ENCODE data around the gene MINDY4.

MINDY4 gene

GRCh38 chr7:30932562-30932961 is 161.3 kb downstream of the MINDY4 start:
- no peak overlapping the region for H3K4me3 ChIP-seq (ENCODE audit: low read length)
- H3K9me3 ChIP-seq (ENCODE audit: control insufficient read depth, low read length): no peaks in the 10 kb centered on the region
- H3K36me3 ChIP-seq (ENCODE audit: control insufficient read depth, insufficient read depth, low read length): no peaks in the 10 kb centered on the region
- no peaks in the 10 kb centered on the region for H3K4me1 ChIP-seq (ENCODE audit: control insufficient read depth, insufficient read depth, low read length)
- no peaks in the 10 kb centered on the region for H3K27me3 ChIP-seq (ENCODE audit: control insufficient read depth, insufficient read depth, low read length)
- H3K9ac ChIP-seq (ENCODE audit: low read length): no peak overlapping the region

- peaks cover 1% of the 10 kb centered on the region for H3K4me1 ChIP-seq (ENCODE audit: control insufficient read depth, insufficient read depth, low read length)
- no peaks in the 10 kb centered on the region for H3K36me3 ChIP-seq (ENCODE audit: control insufficient read depth, insufficient read depth, low read length)
- H3K27me3 ChIP-seq (ENCODE audit: control insufficient read depth, insufficient read depth, low read length): peaks cover 1% of the 10 kb centered on the region
- no peaks in the 10 kb centered on the region for H3K9me3 ChIP-seq (ENCODE audit: control insufficient read depth, low read length)
- no peak overlapping the region for H3K4me3 ChIP-seq (ENCODE audit: low read length)
- no peak overlapping the region for H3K9ac ChIP-seq (ENCODE audit: low read length)
Measured at GRCh38 chr7:30933124-30933974, 162.1 kb downstream of the MINDY4 start.

GRCh38 chr7:30934225-30934624 is 163.0 kb downstream of the MINDY4 start:
- Histone ChIP-seq H3K36me3 (ENCODE audit: control insufficient read depth, insufficient read depth, low read length) (no peaks in the 10 kb centered on the region), H3K4me3 (ENCODE audit: low read length) (no peak overlapping the region), H3K4me1 (ENCODE audit: control insufficient read depth, insufficient read depth, low read length) (peaks cover 5% of the 10 kb centered on the region), H3K9me3 (ENCODE audit: control insufficient read depth, low read length) (no peaks in the 10 kb centered on the region), H3K9ac (ENCODE audit: low read length) (no peak overlapping the region), H3K27me3 (ENCODE audit: control insufficient read depth, insufficient read depth, low read length) (peaks cover 2% of the 10 kb centered on the region)

GRCh38 chr7:30934732-30935568 is 163.7 kb downstream of the MINDY4 start:
- H3K9me3 ChIP-seq (ENCODE audit: control insufficient read depth, low read length): no peaks in the 10 kb centered on the region
- H3K9ac ChIP-seq (ENCODE audit: low read length): no peak overlapping the region
- H3K36me3 ChIP-seq (ENCODE audit: control insufficient read depth, insufficient read depth, low read length): no peaks in the 10 kb centered on the region
- peaks cover 5% of the 10 kb centered on the region for H3K4me1 ChIP-seq (ENCODE audit: control insufficient read depth, insufficient read depth, low read length)
- no peak overlapping the region for H3K4me3 ChIP-seq (ENCODE audit: low read length)
- H3K27me3 ChIP-seq (ENCODE audit: control insufficient read depth, insufficient read depth, low read length): peaks cover 2% of the 10 kb centered on the region

- H3K9ac ChIP-seq (ENCODE audit: low read length): no peak overlapping the region
- no peaks in the 10 kb centered on the region for H3K36me3 ChIP-seq (ENCODE audit: control insufficient read depth, insufficient read depth, low read length)
- H3K4me1 ChIP-seq (ENCODE audit: control insufficient read depth, insufficient read depth, low read length): peaks cover 5% of the 10 kb centered on the region
- peaks cover 2% of the 10 kb centered on the region for H3K27me3 ChIP-seq (ENCODE audit: control insufficient read depth, insufficient read depth, low read length)
- no peaks in the 10 kb centered on the region for H3K9me3 ChIP-seq (ENCODE audit: control insufficient read depth, low read length)
- H3K4me3 ChIP-seq (ENCODE audit: low read length): no peak overlapping the region
Measured at GRCh38 chr7:30935569-30935877, 164.3 kb downstream of the MINDY4 start.

- Histone ChIP-seq H3K4me3 (ENCODE audit: low read length) (no peak overlapping the region), H3K9me3 (ENCODE audit: control insufficient read depth, low read length) (no peaks in the 10 kb centered on the region), H3K4me1 (ENCODE audit: control insufficient read depth, insufficient read depth, low read length) (peaks cover 5% of the 10 kb centered on the region), H3K9ac (ENCODE audit: low read length) (no peak overlapping the region), H3K36me3 (ENCODE audit: control insufficient read depth, insufficient read depth, low read length) (no peaks in the 10 kb centered on the region), H3K27me3 (ENCODE audit: control insufficient read depth, insufficient read depth, low read length) (peaks cover 2% of the 10 kb centered on the region)
Measured at GRCh38 chr7:30936650-30937245, 165.5 kb downstream of the MINDY4 start.

GRCh38 chr7:30937416-30937815 is 166.2 kb downstream of the MINDY4 start:
- no peaks in the 10 kb centered on the region for H3K36me3 ChIP-seq (ENCODE audit: control insufficient read depth, insufficient read depth, low read length)
- peaks cover 2% of the 10 kb centered on the region for H3K27me3 ChIP-seq (ENCODE audit: control insufficient read depth, insufficient read depth, low read length)
- no peak overlapping the region for H3K9ac ChIP-seq (ENCODE audit: low read length)
- no peak overlapping the region for H3K4me3 ChIP-seq (ENCODE audit: low read length)
- peaks cover 5% of the 10 kb centered on the region for H3K4me1 ChIP-seq (ENCODE audit: control insufficient read depth, insufficient read depth, low read length)
- H3K9me3 ChIP-seq (ENCODE audit: control insufficient read depth, low read length): no peaks in the 10 kb centered on the region

- H3K9me3 ChIP-seq (ENCODE audit: control insufficient read depth, low read length): no peaks in the 10 kb centered on the region
- H3K9ac ChIP-seq (ENCODE audit: low read length): no peak overlapping the region
Measured at GRCh38 chr7:30938435-30939316, 167.5 kb downstream of the MINDY4 start.

GRCh38 chr7:30941582-30942323 is 170.5 kb downstream of the MINDY4 start:
- Histone ChIP-seq H3K4me1 (ENCODE audit: control insufficient read depth, insufficient read depth, low read length) (peaks cover 5% of the 10 kb centered on the region), H3K9me3 (ENCODE audit: control insufficient read depth, low read length) (no peaks in the 10 kb centered on the region), H3K36me3 (ENCODE audit: control insufficient read depth, insufficient read depth, low read length) (no peaks in the 10 kb centered on the region), H3K4me3 (ENCODE audit: low read length) (no peak overlapping the region), H3K9ac (ENCODE audit: low read length) (no peak overlapping the region), H3K27me3 (ENCODE audit: control insufficient read depth, insufficient read depth, low read length) (peaks cover 2% of the 10 kb centered on the region)

More at GRCh38 chr7:30938435-30939316, 167.5 kb downstream of the MINDY4 start:
- Histone ChIP-seq H3K27me3 (ENCODE audit: control insufficient read depth, insufficient read depth, low read length) (peaks cover 2% of the 10 kb centered on the region), H3K4me3 (ENCODE audit: low read length) (no peak overlapping the region), H3K36me3 (ENCODE audit: control insufficient read depth, insufficient read depth, low read length) (no peaks in the 10 kb centered on the region), H3K4me1 (ENCODE audit: control insufficient read depth, insufficient read depth, low read length) (peaks cover 5% of the 10 kb centered on the region)
